Measurements from ENCODE around the gene ASTN1.
A peak's percentile ranks its signal among the peaks of the same experiment; 100 is the strongest.

DNA sequence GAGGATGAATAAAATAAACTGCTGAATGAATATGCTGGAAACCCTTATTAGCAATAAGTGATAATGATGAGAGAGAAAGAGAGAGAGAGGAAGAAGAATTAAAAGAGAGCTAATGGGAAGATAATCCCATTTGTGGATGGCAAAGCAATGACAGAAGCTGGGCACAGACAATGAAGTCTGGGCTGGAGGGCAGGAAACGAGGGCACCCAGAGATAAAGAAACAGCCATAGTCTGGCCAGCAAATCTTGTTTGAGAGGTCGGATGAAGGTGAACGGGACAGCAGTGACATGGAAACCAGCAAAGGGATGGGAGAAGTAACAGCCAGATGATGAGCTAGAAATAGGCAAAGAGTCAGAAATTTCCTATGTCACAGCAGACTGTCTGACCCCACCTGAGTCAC is 155.9 kb downstream of the ASTN1 start:
- TF ChIP-seq GATA2 (CRISPR knock-in tag; IDR thresholded peaks at IDR 0.05) (peak; percentile 54), TEAD4 (IDR thresholded peaks at IDR 0.05; ENCODE audit: borderline replicate concordance, insufficient read depth) (no peak), EP300 (IDR thresholded peaks at IDR 0.05; ENCODE audit: borderline replicate concordance in 1 of 2, low read depth in 1 of 2, low read length in 1 of 2) (peak in 1 of 2 experiments; percentile 88; a peak in 2 of 4 replicates), FOXJ3 (CRISPR knock-in tag; IDR thresholded peaks at IDR 0.05) (no peak), RAD21 (IDR thresholded peaks at IDR 0.05; ENCODE audit: low read length) (peak; percentile 10; the same call in 1 of the 2 replicates), CHD2 (IDR thresholded peaks at IDR 0.05; ENCODE audit: low read length, partially characterized antibody) (no peak), EZH2phosphoT487 (IDR thresholded peaks at IDR 0.05; ENCODE audit: borderline replicate concordance, low read depth) (no peak)
- TF ChIP-seq, protein P1, sequence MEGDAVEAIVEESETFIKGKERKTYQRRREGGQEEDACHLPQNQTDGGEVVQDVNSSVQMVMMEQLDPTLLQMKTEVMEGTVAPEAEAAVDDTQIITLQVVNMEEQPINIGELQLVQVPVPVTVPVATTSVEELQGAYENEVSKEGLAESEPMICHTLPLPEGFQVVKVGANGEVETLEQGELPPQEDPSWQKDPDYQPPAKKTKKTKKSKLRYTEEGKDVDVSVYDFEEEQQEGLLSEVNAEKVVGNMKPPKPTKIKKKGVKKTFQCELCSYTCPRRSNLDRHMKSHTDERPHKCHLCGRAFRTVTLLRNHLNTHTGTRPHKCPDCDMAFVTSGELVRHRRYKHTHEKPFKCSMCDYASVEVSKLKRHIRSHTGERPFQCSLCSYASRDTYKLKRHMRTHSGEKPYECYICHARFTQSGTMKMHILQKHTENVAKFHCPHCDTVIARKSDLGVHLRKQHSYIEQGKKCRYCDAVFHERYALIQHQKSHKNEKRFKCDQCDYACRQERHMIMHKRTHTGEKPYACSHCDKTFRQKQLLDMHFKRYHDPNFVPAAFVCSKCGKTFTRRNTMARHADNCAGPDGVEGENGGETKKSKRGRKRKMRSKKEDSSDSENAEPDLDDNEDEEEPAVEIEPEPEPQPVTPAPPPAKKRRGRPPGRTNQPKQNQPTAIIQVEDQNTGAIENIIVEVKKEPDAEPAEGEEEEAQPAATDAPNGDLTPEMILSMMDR (IDR thresholded peaks at IDR 0.05) = no peak
- TF ChIP-seq, protein P2, sequence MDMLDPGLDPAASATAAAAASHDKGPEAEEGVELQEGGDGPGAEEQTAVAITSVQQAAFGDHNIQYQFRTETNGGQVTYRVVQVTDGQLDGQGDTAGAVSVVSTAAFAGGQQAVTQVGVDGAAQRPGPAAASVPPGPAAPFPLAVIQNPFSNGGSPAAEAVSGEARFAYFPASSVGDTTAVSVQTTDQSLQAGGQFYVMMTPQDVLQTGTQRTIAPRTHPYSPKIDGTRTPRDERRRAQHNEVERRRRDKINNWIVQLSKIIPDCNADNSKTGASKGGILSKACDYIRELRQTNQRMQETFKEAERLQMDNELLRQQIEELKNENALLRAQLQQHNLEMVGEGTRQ (IDR thresholded peaks at IDR 0.05; ENCODE audit: borderline replicate concordance, low read depth, low read length) = no peak
- TF ChIP-seq, protein P3, sequence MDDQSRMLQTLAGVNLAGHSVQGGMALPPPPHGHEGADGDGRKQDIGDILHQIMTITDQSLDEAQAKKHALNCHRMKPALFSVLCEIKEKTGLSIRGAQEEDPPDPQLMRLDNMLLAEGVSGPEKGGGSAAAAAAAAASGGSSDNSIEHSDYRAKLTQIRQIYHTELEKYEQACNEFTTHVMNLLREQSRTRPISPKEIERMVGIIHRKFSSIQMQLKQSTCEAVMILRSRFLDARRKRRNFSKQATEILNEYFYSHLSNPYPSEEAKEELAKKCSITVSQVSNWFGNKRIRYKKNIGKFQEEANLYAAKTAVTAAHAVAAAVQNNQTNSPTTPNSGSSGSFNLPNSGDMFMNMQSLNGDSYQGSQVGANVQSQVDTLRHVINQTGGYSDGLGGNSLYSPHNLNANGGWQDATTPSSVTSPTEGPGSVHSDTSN (IDR thresholded peaks at IDR 0.05) = no peak
- TF ChIP-seq, protein P4, sequence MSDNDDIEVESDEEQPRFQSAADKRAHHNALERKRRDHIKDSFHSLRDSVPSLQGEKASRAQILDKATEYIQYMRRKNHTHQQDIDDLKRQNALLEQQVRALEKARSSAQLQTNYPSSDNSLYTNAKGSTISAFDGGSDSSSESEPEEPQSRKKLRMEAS (IDR thresholded peaks at IDR 0.05; ENCODE audit: low read depth) = no peak
